Endothelial cell (in vitro differentiated cells): ENCODE data around the gene CPPED1. TPM values are rescaled to one million over a fixed set of nuclear protein-coding genes. Genes with fewer than 3 reads are reported as not detected.
"Not testable (repeated sequence)": the region's sequence is repeated elsewhere in the genome, so short reads cannot be mapped to it uniquely, and the experiment has no call there.

Experiments
- DNase-seq: peaks from one replicate; pipeline ENCODE4 v3.0.0; 2021; ENCODE audit warnings: low spot score
- H3K27ac Mint-ChIP-seq: one replicate; pipeline ENCODE4 v1.8.0; 2021; ENCODE audit warnings: mixed read lengths, inconsistent platforms; ENCODE audit not compliant: unreplicated experiment
- H3K27me3 Mint-ChIP-seq: one replicate; pipeline ENCODE4 v1.8.0; 2021; ENCODE audit warnings: mild to moderate bottlenecking, moderate library complexity, mixed read lengths, inconsistent platforms; ENCODE audit not compliant: unreplicated experiment
- H3K36me3 Mint-ChIP-seq: one replicate; pipeline ENCODE4 v1.8.0; 2021; ENCODE audit warnings: mild to moderate bottlenecking, low read depth, mixed read lengths, inconsistent platforms; ENCODE audit not compliant: unreplicated experiment
- H3K4me1 Mint-ChIP-seq: one replicate; pipeline ENCODE4 v1.8.0; 2021; ENCODE audit warnings: mild to moderate bottlenecking, mixed read lengths, inconsistent platforms; ENCODE audit not compliant: unreplicated experiment
- H3K4me3 Mint-ChIP-seq: one replicate; pipeline ENCODE4 v1.8.0; 2021; ENCODE audit warnings: mild to moderate bottlenecking, mixed read lengths, inconsistent platforms; ENCODE audit not compliant: unreplicated experiment
- H3K9me3 Mint-ChIP-seq: one replicate; pipeline ENCODE4 v1.8.0; 2021; ENCODE audit warnings: mixed read lengths, inconsistent platforms; ENCODE audit not compliant: unreplicated experiment
- total RNA-seq: library from RNA; stranded (reverse); fragmentation: NEBNext Ultra II Directional; extraction: Animal tissue kit (Norgen Biotek cat#: 25700); gene quantifications from one replicate; pipeline ENCODE4 v1.2.1, GENCODE V29; 2021; ENCODE audit not compliant: unreplicated experiment
- TF ChIP-seq, protein P1 (sequence below): fragments of 200-600 bp; sonication (generic); IDR thresholded peaks from one replicate; pipeline ENCODE4 v1.5.0; 2021; ENCODE audit warnings: antibody characterized with exemption; ENCODE audit not compliant: unreplicated experiment

Gene CPPED1
- total RNA-seq, 1 donor from 2014 or later, result 11.6 TPM

GRCh38 chr16:12796498-12796897 is 7.2 kb downstream of the CPPED1 start:
- TF ChIP-seq, protein P1, sequence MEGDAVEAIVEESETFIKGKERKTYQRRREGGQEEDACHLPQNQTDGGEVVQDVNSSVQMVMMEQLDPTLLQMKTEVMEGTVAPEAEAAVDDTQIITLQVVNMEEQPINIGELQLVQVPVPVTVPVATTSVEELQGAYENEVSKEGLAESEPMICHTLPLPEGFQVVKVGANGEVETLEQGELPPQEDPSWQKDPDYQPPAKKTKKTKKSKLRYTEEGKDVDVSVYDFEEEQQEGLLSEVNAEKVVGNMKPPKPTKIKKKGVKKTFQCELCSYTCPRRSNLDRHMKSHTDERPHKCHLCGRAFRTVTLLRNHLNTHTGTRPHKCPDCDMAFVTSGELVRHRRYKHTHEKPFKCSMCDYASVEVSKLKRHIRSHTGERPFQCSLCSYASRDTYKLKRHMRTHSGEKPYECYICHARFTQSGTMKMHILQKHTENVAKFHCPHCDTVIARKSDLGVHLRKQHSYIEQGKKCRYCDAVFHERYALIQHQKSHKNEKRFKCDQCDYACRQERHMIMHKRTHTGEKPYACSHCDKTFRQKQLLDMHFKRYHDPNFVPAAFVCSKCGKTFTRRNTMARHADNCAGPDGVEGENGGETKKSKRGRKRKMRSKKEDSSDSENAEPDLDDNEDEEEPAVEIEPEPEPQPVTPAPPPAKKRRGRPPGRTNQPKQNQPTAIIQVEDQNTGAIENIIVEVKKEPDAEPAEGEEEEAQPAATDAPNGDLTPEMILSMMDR, result no peak
- H3K36me3 Mint-ChIP-seq, result no peaks in the 10 kb centered on the region
- DNase-seq, result no peak
- no peak overlapping the region for H3K4me3 Mint-ChIP-seq
- H3K9me3 Mint-ChIP-seq, result no peaks in the 10 kb centered on the region
- H3K27ac Mint-ChIP-seq, result no peak overlapping the region
- H3K27me3 Mint-ChIP-seq, result peaks cover 2% of the 10 kb centered on the region
- peaks cover 6% of the 10 kb centered on the region for H3K4me1 Mint-ChIP-seq

DNA sequence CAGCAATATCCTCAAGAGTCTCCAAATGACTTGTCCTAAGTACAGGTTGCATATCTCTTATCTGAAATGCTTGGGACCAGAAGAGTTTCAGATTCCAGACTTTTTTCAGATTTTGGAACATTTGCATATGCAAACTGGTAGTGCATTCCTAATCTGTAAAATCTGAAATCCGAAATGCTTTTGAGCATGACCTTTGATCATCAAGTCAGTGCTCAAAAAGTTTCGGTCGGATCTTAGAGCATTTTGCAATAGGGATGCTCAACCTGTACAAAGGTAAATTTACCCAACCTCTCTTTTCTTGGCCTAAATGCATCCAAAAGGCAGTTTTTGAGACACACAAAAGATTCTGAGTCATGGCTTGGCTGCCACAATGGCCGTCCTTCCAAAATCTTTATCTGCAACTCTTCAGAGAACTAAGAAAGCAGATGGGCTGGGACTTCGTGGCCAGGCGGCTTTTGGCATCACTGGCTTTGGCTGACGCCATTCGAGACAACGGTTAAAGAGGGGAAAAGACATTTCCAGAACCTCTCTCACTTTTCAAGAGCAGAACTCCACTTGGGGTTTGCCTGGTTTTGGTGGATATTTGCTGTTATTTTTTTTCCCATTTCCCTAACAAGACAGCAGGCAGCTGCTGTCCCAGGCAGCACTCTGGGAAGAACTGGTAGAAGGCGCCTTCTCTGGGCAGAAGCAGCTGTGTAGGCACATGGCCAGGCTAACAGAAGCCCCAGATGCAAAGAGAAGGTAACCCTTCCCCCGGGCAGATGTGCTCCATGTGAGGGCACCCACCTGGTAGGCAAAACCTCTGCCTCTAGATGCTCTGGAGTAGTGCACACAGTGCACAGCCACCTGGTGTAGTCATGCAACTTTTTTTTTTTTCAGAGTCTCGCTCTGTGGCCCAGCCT is 8.9 kb downstream of the CPPED1 start:
- Mint-ChIP-seq H3K27ac (no peak overlapping the region), H3K36me3 (no peaks in the 10 kb centered on the region), H3K4me3 (no peak overlapping the region), H3K9me3 (no peaks in the 10 kb centered on the region), H3K4me1 (no peaks in the 10 kb centered on the region), H3K27me3 (peaks cover 2% of the 10 kb centered on the region)
- TF ChIP-seq, protein P1, result no peak
- DNase-seq, result no peak

- DNase-seq, result no peak
- TF ChIP-seq, protein P1, result no peak
- Mint-ChIP-seq H3K4me3 (no peak overlapping the region), H3K9me3 (no peaks in the 10 kb centered on the region), H3K27ac (no peak overlapping the region), H3K27me3 (peaks cover under 1% of the 10 kb centered on the region), H3K36me3 (no peaks in the 10 kb centered on the region), H3K4me1 (no peaks in the 10 kb centered on the region)
These were observed 9.8 kb downstream of the CPPED1 start for GRCh38 chr16:12793865-12794240.

DNA sequence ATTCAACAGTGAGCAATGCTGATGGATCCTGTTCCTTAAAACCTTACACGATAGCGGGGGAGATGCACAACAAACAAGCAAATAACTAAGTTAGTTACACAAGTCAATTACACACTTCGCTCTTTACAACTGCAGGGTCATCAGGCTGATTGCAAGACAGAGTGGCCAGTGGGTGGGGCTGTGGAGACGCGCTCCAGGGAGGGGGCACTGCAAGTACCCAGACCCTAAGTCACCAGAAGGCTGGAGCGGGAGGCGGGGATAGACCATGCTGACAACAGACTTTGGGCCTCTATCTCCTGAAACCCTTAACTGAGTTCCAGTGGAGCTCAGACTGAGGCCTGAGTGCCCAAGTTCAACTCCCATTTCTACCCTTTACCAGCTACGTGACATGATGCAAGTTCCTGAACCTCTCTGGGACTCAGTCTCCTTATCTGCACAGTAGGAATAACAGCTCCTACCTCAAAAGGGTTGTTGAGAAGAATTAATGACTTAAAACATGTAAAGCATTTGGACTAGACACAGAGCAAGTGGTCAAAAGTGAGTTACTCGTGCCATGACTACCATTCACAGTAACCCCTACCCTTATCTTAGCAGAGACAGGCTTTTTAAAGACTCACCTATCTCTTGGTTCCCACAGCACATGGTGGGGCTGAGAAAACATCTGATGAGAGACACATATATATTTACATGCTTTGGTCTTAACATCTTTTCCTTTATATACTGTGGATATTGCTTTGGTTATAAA is 10.4 kb downstream of the CPPED1 start:
- Mint-ChIP-seq H3K27ac (no peak overlapping the region), H3K4me1 (no peaks in the 10 kb centered on the region), H3K27me3 (no peaks in the 10 kb centered on the region), H3K4me3 (no peak overlapping the region), H3K36me3 (peaks cover under 1% of the 10 kb centered on the region), H3K9me3 (no peaks in the 10 kb centered on the region)
- TF ChIP-seq, protein P1, result no peak
- no peak for DNase-seq

GRCh38 chr16:12792528-12792927 is 11.2 kb downstream of the CPPED1 start:
- not testable (repeated sequence) for H3K27ac Mint-ChIP-seq, DNase-seq, H3K4me1 Mint-ChIP-seq, H3K9me3 Mint-ChIP-seq, H3K36me3 Mint-ChIP-seq, H3K27me3 Mint-ChIP-seq, H3K4me3 Mint-ChIP-seq
